Jurkat, Clone E6-1 (cell line): ENCODE data around the gene RIPOR2. TPM values are rescaled to one million over a fixed set of nuclear protein-coding genes. Genes with fewer than 3 reads are reported as not detected.

Source experiments
- DNase-seq: peaks from one replicate; pipeline ENCODE4 v3.0.0-alpha.2; 2011; ENCODE audit warnings: low read depth, low spot score
- H3K4me3 ChIP-seq: 2 replicates; pipeline ENCODE4 v1.5.1; 2011; ENCODE audit warnings: mild to moderate bottlenecking, low read length, control low read depth, moderate library complexity
- polyA plus RNA-seq: library from polyadenylated mRNA; unstranded; fragments of >200 nt; gene quantifications from one replicate; pipeline ENCODE4 v1.2.1, GENCODE V29; 2012; ENCODE audit warnings: missing spikeins; ENCODE audit not compliant: insufficient read length, insufficient read depth

Gene RIPOR2
- 11.6 TPM for polyA plus RNA-seq

- DNase-seq: peak; percentile 80
- H3K4me3 ChIP-seq: peak within 1 kb of the TSS; percentile 43
These were observed at the start of gene RIPOR2 for GRCh38 chr6:24935366-24936152. Gene RIPOR2 (minus strand): TSS chr6:24935960. CDS start chr6:24935898, 62 bp downstream.

- no peak for DNase-seq
- H3K4me3 ChIP-seq: no peak overlapping the region
These were observed 49.6 kb upstream of the RIPOR2 start for GRCh38 chr6:24985323-24985722.

GRCh38 chr6:24982231-24982630, 46.5 kb upstream of the RIPOR2 start:
- H3K4me3 ChIP-seq: no peak overlapping the region
- no peak for DNase-seq

GRCh38 chr6:24981386-24981760, 45.6 kb upstream of the RIPOR2 start:
- no peak overlapping the region for H3K4me3 ChIP-seq
- DNase-seq: no peak

- no peak for DNase-seq
- no peak overlapping the region for H3K4me3 ChIP-seq
These were observed 45.0 kb upstream of the RIPOR2 start for GRCh38 chr6:24980507-24981385.

GRCh38 chr6:24979176-24979575, 43.4 kb upstream of the RIPOR2 start:
- H3K4me3 ChIP-seq: no peak overlapping the region
- DNase-seq: no peak

- H3K4me3 ChIP-seq: no peak overlapping the region
- no peak for DNase-seq
These were observed 38.7 kb upstream of the RIPOR2 start for GRCh38 chr6:24974182-24975171.

- DNase-seq: no peak
- no peak overlapping the region for H3K4me3 ChIP-seq
These were observed 36.7 kb upstream of the RIPOR2 start for GRCh38 chr6:24972311-24972958.

GRCh38 chr6:24971067-24971466, 35.3 kb upstream of the RIPOR2 start:
- no peak for DNase-seq
- H3K4me3 ChIP-seq: no peak overlapping the region

GRCh38 chr6:24969343-24969860, 33.6 kb upstream of the RIPOR2 start:
- no peak for DNase-seq
- H3K4me3 ChIP-seq: no peak overlapping the region

GRCh38 chr6:24968783-24969182, 33.0 kb upstream of the RIPOR2 start:
- DNase-seq: no peak
- no peak overlapping the region for H3K4me3 ChIP-seq

- no peak for DNase-seq
- H3K4me3 ChIP-seq: no peak overlapping the region
These were observed 31.5 kb upstream of the RIPOR2 start for GRCh38 chr6:24967211-24967610.

- no peak for DNase-seq
- no peak overlapping the region for H3K4me3 ChIP-seq
These were observed 30.6 kb upstream of the RIPOR2 start for GRCh38 chr6:24966381-24966780.

GRCh38 chr6:24963887-24964570, 28.3 kb upstream of the RIPOR2 start:
- no peak overlapping the region for H3K4me3 ChIP-seq
- DNase-seq: no peak

- no peak for DNase-seq
These were observed 27.6 kb upstream of the RIPOR2 start for GRCh38 chr6:24963339-24963738.

GRCh38 chr6:24961852-24962251, 26.1 kb upstream of the RIPOR2 start:
- no peak overlapping the region for H3K4me3 ChIP-seq
- no peak for DNase-seq

More at GRCh38 chr6:24963339-24963738, 27.6 kb upstream of the RIPOR2 start:
- H3K4me3 ChIP-seq: no peak overlapping the region

- no peak overlapping the region for H3K4me3 ChIP-seq
- DNase-seq: no peak
These were observed 25.3 kb upstream of the RIPOR2 start for GRCh38 chr6:24960991-24961475.

- no peak overlapping the region for H3K4me3 ChIP-seq
- no peak for DNase-seq
These were observed 23.6 kb upstream of the RIPOR2 start for GRCh38 chr6:24959319-24959718.
